Heart left ventricle (tissue), 16 donors: ENCODE measurements around the gene ACKR2. TPM values are rescaled to one million over a fixed set of nuclear protein-coding genes. Genes with fewer than 3 reads are reported as not detected.

Source experiments
- ATAC-seq, 4 donors: fragments of 200-7000 bp; cut with Tn5 transposase; one replicate each; pipeline ENCODE4 v1.9.1; 2020 to 2022; ENCODE audit warnings: moderate library complexity in 4 of 4, mild to moderate bottlenecking in 3 of 4, moderate number of reproducible peaks in 1 of 4
- DNase-seq, 5 donors: peaks; one replicate each; pipeline ENCODE4 v3.0.0-alpha.2; 2020
- H3K27ac ChIP-seq, 12 donors: fragments of 200-600 bp; sonication (generic) in 4 of 12; one replicate each; pipeline versions ENCODE4 v1.5.0 to v1.8.0; 2016 to 2022; ENCODE audit warnings: mild to moderate bottlenecking in 2 of 12
- H3K27me3 ChIP-seq, 9 donors: fragments of 200-600 bp; sonication (generic) in 2 of 9; one replicate each; pipeline versions ENCODE4 v1.5.1 to v1.8.0; 2016 to 2022; ENCODE audit warnings: mild to moderate bottlenecking in 3 of 9
- H3K36me3 ChIP-seq, 9 donors: fragments of 200-600 bp; sonication (generic) in 2 of 9; one replicate each; pipeline versions ENCODE4 v1.5.0 to v1.8.0; 2018 to 2022; ENCODE audit warnings: mild to moderate bottlenecking in 2 of 9
- H3K4me1 ChIP-seq, 12 donors: fragments of 200-600 bp; sonication (generic) in 4 of 12; one replicate each; pipeline versions ENCODE4 v1.5.0 to v1.8.0; 2016 to 2022; ENCODE audit warnings: mild to moderate bottlenecking in 3 of 12
- H3K4me3 ChIP-seq, 12 donors: fragments of 200-600 bp; sonication (generic) in 4 of 12; one replicate each; pipeline versions ENCODE4 v1.5.0 to v1.8.0; 2017 to 2022; ENCODE audit warnings: mild to moderate bottlenecking in 9 of 12, moderate library complexity in 4 of 12
- H3K9me3 ChIP-seq, 12 donors: fragments of 200-600 bp; sonication (generic) in 4 of 12; one replicate each; pipeline versions ENCODE4 v1.5.0 to v1.8.0; 2016 to 2022; ENCODE audit warnings: mild to moderate bottlenecking in 1 of 12
- POLR2A ChIP-seq, 2 donors: fragments of 450-650 bp; IDR thresholded peaks; one replicate each; pipeline ENCODE4 v1.6.1; 2017; ENCODE audit warnings: antibody characterized with exemption in 2 of 2, mild to moderate bottlenecking in 2 of 2, moderate library complexity in 2 of 2
- WGBS, 4 donors: extraction: QIAGEN DNeasy Blood & Tissue Kit in 2 of 4; methylation state at CpG; one replicate each; pipeline versions ENCODE4 v1.1.5 to v1.1.7; 2013 to 2018; 5-methylcytosine and 5-hydroxymethylcytosine counted together
- intact Hi-C, 10 donors: fragments of 100-400 bp; cut with DNase I; formaldehyde crosslinking; loops; one replicate each; pipeline versions ENCODE4 v1.11.1 to v1.14.2; 2022
- polyA plus RNA-seq, 2 donors: library from polyadenylated mRNA; stranded (reverse); fragments of 200-250 nt; gene quantifications; one replicate each; pipeline ENCODE4 v1.2.3, GENCODE V29; 2013
- total RNA-seq, 9 donors: library from RNA; depleted of rRNA in 2 of 9; stranded (reverse); fragments of >200 nt in 2 of 9; fragmentation: NEBNext Ultra II Directional in 3 of 9; extraction: Animal tissue kit (Norgen Biotek cat#: 25700) in 3 of 9; gene quantifications; one replicate each; pipeline versions ENCODE4 v1.1.0 to v1.2.4, GENCODE V29; 2016 to 2023
- TF ChIP-seq, protein P1 (sequence below), 12 donors: fragments of 200-600 bp; sonication (generic) in 4 of 12; IDR thresholded peaks; one replicate each; pipeline versions ENCODE4 v1.5.0 to v1.8.0; 2018 to 2022; ENCODE audit warnings: antibody characterized with exemption in 12 of 12, mild to moderate bottlenecking in 5 of 12
- donor health status: ischemic (EF 13 %, LVEDD 7.1; RV severe dilation, severe dysfunction).
- donor health status: healthy with polysubstance abuse.
- donor health status: DM: no; HTN: yes; CAD: no.
- donor health status: DM: no; HTN: no; CAD: no.
- donor health status: ischemic (EF 25% LVEDD 6.9; RV normal size, moderate dysfunction).
- donor health status: ischemic (EF 25% LVEDD 5.7; RV mildly dilated, moderate dysfunction).
- donor health status: healthy.
- donor health status: DM: yes; HTN: yes; CAD: no.
- donor health status: ischemic (EF 35%, LVEDD 5.7; RV mildly dilated, moderate dysfunction).
- donor health status: nonischemic (EF 11% LVEDD 7.7; RV severe dilation, severe dysfunction).
- donor health status: DM: yes; HTN: yes; CAD: no.
- donor health status: PGD.
- donor health status: ischemic (EF 29% LVEDD 5.4; RV normal size, mild dysfunction).
- donor health status: nonischemic (EF 23%, LVEDD 6.1; RV moderate dilation, normal function).

Gene ACKR2
- total and polyA plus RNA-seq, 11 donors, result 0.22 to 3.1 (median 0.65) TPM

DNA sequence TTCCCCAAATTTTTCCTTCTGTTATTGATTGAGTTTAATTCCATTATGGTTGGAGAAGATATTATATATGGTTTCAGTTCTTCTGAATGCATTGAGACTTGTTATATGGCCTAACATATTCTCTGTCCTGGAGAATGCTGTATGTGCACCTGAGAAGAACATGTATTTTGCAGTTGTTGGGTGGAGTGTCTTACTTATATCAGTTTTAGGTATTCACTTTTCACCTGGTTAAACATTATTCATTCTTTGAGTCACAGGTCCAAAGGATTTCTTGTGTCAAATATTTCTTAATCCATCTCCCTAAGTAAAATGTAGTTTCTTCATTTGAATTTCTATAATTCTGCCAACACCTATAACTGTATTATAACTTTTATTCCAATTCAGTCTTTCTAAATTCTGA, 17.8 kb downstream of the ACKR2 start:
- TF ChIP-seq POLR2A (IDR thresholded peaks at IDR 0.05), result no peak
- TF ChIP-seq, protein P1, sequence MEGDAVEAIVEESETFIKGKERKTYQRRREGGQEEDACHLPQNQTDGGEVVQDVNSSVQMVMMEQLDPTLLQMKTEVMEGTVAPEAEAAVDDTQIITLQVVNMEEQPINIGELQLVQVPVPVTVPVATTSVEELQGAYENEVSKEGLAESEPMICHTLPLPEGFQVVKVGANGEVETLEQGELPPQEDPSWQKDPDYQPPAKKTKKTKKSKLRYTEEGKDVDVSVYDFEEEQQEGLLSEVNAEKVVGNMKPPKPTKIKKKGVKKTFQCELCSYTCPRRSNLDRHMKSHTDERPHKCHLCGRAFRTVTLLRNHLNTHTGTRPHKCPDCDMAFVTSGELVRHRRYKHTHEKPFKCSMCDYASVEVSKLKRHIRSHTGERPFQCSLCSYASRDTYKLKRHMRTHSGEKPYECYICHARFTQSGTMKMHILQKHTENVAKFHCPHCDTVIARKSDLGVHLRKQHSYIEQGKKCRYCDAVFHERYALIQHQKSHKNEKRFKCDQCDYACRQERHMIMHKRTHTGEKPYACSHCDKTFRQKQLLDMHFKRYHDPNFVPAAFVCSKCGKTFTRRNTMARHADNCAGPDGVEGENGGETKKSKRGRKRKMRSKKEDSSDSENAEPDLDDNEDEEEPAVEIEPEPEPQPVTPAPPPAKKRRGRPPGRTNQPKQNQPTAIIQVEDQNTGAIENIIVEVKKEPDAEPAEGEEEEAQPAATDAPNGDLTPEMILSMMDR (IDR thresholded peaks at IDR 0.05), result no peak
- Histone ChIP-seq H3K9me3 (no peaks in the 10 kb centered on the region), H3K4me1 (peaks cover 0 to 8% (median 0%) of the 10 kb centered on the region in 12 donors), H3K27ac (no peak overlapping the region), H3K36me3 (no peaks in the 10 kb centered on the region), H3K27me3 (no peaks in the 10 kb centered on the region), H3K4me3 (no peak overlapping the region)
- ATAC-seq (no peak), DNase-seq (no peak)
- intact Hi-C loops, result loop anchor here in 1 of 10 donors (5.0 kb wide), 1 partner anchor 45 kb away; no protein-coding TSS in a partner anchor

DNA sequence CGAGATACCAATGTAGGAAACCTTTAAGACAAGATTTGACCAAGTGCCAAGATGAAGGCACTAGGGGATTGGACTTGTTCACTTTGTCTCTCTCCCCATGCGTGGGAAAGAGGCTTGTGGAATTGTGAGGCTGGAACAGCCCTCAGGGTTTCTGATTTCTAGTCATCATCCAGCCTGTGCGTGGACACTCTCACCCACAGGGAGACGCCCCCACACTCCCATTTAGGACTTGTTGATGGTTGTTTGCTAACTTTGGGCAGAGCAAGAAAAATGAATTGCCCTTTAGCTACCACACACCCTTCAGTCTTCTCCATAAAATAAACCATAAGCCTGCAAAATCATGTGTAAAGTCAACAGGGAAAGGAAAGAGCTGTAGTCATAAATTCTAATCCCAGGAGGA, 18.4 kb downstream of the ACKR2 start:
- ATAC-seq, result no peak
- TF ChIP-seq POLR2A (IDR thresholded peaks at IDR 0.05), result no peak
- TF ChIP-seq, protein P1 (IDR thresholded peaks at IDR 0.05), result no peak

DNA sequence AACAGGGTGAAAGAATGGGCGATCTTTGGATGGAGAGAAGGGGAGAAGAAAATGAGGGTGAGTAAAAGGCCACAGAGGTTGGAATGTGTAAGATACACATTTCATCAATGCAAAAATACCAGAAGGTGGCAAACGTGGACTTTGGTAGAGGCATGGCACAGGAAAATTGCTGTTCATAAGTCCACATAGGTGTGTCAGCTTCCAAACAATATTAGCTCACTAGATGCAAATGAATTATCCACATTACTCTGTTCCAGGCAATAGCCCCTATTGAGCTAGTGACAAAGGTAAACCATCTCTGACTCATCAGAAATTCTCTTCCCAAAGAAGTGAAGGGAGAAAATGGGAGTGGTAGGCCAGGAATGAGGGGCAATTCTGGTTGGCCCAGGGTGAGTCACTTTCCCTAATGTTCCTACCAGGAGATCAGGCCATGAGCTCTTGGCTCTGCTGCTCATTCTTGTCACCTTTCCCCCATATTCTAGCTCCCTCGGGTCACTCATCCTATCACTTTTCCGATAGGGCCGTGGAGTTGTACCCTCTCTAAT, 19.9 kb downstream of the ACKR2 start:
- DNase-seq (no peak), ATAC-seq (peak in 1 of 4 donors; percentile 28)
- no peaks in the 10 kb centered on the region for H3K36me3 ChIP-seq
- H3K4me1 ChIP-seq, result peaks cover 0 to 8% (median 0%) of the 10 kb centered on the region in 12 donors
- no peak overlapping the region for H3K4me3 ChIP-seq
- intact Hi-C loops, result loop anchor here in 1 of 10 donors (5.0 kb wide), 1 partner anchor 47 kb away; no protein-coding TSS in a partner anchor
- no peaks in the 10 kb centered on the region for H3K27me3 ChIP-seq
- WGBS, 4 donors, result 79 to 88% (median 84%) methylated on average over 5 of the region's 5 CpGs
- no peaks in the 10 kb centered on the region for H3K9me3 ChIP-seq
- H3K27ac ChIP-seq, result no peak overlapping the region
- TF ChIP-seq, protein P1 (IDR thresholded peaks at IDR 0.05), result no peak
- no peak for TF ChIP-seq POLR2A (IDR thresholded peaks at IDR 0.05)

More for the DNA sequence above, 18.4 kb downstream of the ACKR2 start:
- no peak overlapping the region for H3K4me3 ChIP-seq
- intact Hi-C loops, result loop anchor here in 1 of 10 donors (5.0 kb wide), 1 partner anchor 45 kb away; no protein-coding TSS in a partner anchor
- no peak for DNase-seq
- no peaks in the 10 kb centered on the region for H3K27me3 ChIP-seq
- H3K36me3 ChIP-seq, result no peaks in the 10 kb centered on the region
- WGBS, 4 donors, result 66 to 75% (median 74%) methylated on average over 4 of the region's 4 CpGs
- H3K4me1 ChIP-seq, result peaks cover 0 to 8% (median 0%) of the 10 kb centered on the region in 12 donors
- no peak overlapping the region for H3K27ac ChIP-seq
- no peaks in the 10 kb centered on the region for H3K9me3 ChIP-seq

DNA sequence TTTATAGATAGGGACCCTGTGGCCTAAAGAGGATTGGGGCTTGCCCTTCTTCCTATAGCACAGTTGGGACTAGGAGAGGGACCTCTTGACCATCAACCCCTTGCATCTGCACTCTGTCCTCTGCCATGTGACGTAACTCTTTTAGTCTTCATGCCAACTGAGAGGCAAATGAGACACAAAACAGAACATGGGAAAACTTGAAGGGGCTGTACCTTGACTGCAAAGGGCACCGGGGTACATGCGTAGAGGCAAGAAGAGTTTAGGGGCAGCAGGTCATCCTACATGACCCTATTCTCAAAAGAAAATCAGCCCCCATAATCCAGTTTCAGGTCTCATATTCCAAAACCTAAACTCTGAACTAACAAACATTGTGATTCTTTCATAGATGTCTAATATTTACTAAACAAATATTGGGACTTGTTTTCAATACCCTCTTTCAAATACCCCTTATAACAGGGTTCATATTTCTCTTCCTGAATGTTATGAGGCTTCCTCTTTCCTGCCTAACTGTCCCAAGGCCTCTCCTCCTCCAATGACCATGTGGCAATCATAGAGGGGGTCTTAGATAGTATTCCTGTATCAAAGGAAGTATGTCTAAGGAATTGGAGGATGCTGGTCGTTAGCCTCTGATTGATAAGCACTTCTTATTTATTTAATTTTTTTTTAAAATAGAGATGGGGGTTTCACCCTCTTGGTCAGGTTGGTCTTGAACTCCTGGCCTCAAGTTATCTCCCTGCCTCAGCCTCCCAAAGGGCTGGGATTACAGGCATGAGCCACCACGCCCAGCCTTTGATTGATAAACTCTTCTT, 20.6 kb downstream of the ACKR2 start:
- Histone ChIP-seq H3K36me3 (no peaks in the 10 kb centered on the region), H3K4me3 (no peak overlapping the region), H3K9me3 (no peaks in the 10 kb centered on the region), H3K27me3 (no peaks in the 10 kb centered on the region), H3K27ac (no peak overlapping the region), H3K4me1 (peaks cover 0 to 8% (median 0%) of the 10 kb centered on the region in 12 donors)
- no peak for TF ChIP-seq POLR2A (IDR thresholded peaks at IDR 0.05)
- TF ChIP-seq, protein P1 (IDR thresholded peaks at IDR 0.05), result no peak
- ATAC-seq (peak in 1 of 4 donors; percentile 12), DNase-seq (no peak)
- intact Hi-C loops, result loop anchor here in 8 of 10 donors (2.0 to 5.0 kb wide), 5 partner anchors 48 to 53 kb away; no protein-coding TSS in a partner anchor
- WGBS, 4 donors, result 78 to 81% (median 79%) methylated on average over 5 of the region's 5 CpGs
